HFFc6 (cell line): ENCODE measurements around the gene LAMTOR5. TPM values are rescaled to one million over a fixed set of nuclear protein-coding genes. Genes with fewer than 3 reads are reported as not detected.
"Not testable (repeated sequence)": the region's sequence is repeated elsewhere in the genome, so short reads cannot be mapped to it uniquely, and the experiment has no call there.

Source experiments
- DNase-seq: peaks from one replicate; pipeline ENCODE4 v3.0.0-alpha.2; 2018
- H3K27ac Mint-ChIP-seq: 2 replicates; pipeline ENCODE4 v1.8.0; 2020; ENCODE audit warnings: mild to moderate bottlenecking, mixed read lengths
- H3K27me3 Mint-ChIP-seq: 2 replicates; pipeline ENCODE4 v1.8.0; 2021; ENCODE audit warnings: mild to moderate bottlenecking, moderate library complexity, mixed read lengths; ENCODE audit not compliant: insufficient read depth
- H3K36me3 Mint-ChIP-seq: 2 replicates; pipeline ENCODE4 v1.8.0; 2021; ENCODE audit warnings: low read depth, mixed read lengths
- H3K4me1 Mint-ChIP-seq: 2 replicates; pipeline ENCODE4 v1.8.0; 2020; ENCODE audit warnings: low read depth, mixed read lengths
- H3K4me3 Mint-ChIP-seq: 2 replicates; pipeline ENCODE4 v1.8.0; 2020; ENCODE audit warnings: mild to moderate bottlenecking, moderate library complexity, mixed read lengths
- H3K9me3 Mint-ChIP-seq: 2 replicates; pipeline ENCODE4 v1.8.0; 2020; ENCODE audit warnings: mild to moderate bottlenecking, mixed read lengths
- total RNA-seq, 6 experiments: library from RNA; stranded (reverse); fragmentation: NEBNext Ultra II Directional; extraction: Animal tissue kit (Norgen Biotek cat#: 25700); gene quantifications; 2 replicates in 1 of 6; 3 replicates in 5 of 6; pipeline ENCODE4 v1.2.3, GENCODE V29; 2021
- TF ChIP-seq, protein P1 (sequence below): fragments of 200-600 bp; sonication (generic); IDR thresholded peaks from 2 replicates; pipeline ENCODE4 v1.5.0; 2021; ENCODE audit warnings: antibody characterized with exemption, mild to moderate bottlenecking

LAMTOR5 gene
- total RNA-seq, 6 experiments from 2014 or later: 166 to 181 (median 172) TPM

DNA sequence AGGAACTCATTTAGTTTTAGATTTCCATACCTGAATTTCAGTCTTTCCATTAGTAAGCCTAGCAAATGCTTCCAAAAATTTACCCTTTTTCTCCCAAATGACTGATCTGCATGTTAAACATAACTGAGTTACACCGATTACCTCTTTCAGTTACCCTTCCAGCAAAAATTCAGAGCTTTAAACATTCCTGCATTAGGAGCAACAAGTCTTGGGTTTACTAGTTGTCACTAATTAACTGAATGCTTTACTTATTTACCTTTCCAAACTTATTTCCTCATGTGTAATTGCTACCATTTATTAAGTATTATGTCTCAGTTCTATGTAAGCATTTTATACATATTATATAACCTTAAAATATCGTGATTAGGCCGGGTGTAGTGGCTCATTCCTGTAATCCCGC, 3.1 kb downstream of the LAMTOR5 start:
- TF ChIP-seq, protein P1, sequence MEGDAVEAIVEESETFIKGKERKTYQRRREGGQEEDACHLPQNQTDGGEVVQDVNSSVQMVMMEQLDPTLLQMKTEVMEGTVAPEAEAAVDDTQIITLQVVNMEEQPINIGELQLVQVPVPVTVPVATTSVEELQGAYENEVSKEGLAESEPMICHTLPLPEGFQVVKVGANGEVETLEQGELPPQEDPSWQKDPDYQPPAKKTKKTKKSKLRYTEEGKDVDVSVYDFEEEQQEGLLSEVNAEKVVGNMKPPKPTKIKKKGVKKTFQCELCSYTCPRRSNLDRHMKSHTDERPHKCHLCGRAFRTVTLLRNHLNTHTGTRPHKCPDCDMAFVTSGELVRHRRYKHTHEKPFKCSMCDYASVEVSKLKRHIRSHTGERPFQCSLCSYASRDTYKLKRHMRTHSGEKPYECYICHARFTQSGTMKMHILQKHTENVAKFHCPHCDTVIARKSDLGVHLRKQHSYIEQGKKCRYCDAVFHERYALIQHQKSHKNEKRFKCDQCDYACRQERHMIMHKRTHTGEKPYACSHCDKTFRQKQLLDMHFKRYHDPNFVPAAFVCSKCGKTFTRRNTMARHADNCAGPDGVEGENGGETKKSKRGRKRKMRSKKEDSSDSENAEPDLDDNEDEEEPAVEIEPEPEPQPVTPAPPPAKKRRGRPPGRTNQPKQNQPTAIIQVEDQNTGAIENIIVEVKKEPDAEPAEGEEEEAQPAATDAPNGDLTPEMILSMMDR: no peak

DNA sequence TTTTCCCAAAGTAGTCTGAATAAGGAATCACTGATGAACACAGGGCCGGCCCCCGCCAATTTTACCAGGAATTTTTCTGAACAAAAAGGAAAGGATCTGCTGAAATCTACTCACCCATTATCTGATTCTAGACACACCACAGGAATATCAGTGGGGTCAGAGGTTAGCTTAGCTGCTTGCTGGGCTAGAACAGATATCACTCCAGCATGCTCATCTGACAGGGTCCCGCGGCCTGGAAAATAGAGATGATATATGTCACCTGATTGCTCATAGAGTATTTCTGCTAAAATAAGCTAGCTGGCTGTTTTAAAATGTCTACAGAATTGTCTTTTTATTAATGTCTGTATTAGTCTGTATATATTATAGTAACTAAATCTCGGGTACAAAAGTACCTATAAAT, 3.7 kb downstream of the LAMTOR5 start:
- TF ChIP-seq, protein P1: no peak
- peaks cover 18% of the 10 kb centered on the region for H3K4me1 Mint-ChIP-seq
- DNase-seq: no peak
- H3K27me3 Mint-ChIP-seq: no peaks in the 10 kb centered on the region; the same call in 1 of the 2 replicates
- H3K4me3 Mint-ChIP-seq: no peak overlapping the region
- H3K9me3 Mint-ChIP-seq: no peaks in the 10 kb centered on the region
- peaks cover 7% of the 10 kb centered on the region for H3K36me3 Mint-ChIP-seq
- no peak overlapping the region for H3K27ac Mint-ChIP-seq

More for the DNA sequence above, 3.1 kb downstream of the LAMTOR5 start:
- H3K27me3 Mint-ChIP-seq: peaks cover 2% of the 10 kb centered on the region
- H3K4me1 Mint-ChIP-seq: peaks cover 19% of the 10 kb centered on the region
- H3K27ac Mint-ChIP-seq: no peak overlapping the region
- DNase-seq: no peak
- H3K4me3 Mint-ChIP-seq: no peak overlapping the region
- H3K36me3 Mint-ChIP-seq: peaks cover 7% of the 10 kb centered on the region
- no peaks in the 10 kb centered on the region for H3K9me3 Mint-ChIP-seq

DNA sequence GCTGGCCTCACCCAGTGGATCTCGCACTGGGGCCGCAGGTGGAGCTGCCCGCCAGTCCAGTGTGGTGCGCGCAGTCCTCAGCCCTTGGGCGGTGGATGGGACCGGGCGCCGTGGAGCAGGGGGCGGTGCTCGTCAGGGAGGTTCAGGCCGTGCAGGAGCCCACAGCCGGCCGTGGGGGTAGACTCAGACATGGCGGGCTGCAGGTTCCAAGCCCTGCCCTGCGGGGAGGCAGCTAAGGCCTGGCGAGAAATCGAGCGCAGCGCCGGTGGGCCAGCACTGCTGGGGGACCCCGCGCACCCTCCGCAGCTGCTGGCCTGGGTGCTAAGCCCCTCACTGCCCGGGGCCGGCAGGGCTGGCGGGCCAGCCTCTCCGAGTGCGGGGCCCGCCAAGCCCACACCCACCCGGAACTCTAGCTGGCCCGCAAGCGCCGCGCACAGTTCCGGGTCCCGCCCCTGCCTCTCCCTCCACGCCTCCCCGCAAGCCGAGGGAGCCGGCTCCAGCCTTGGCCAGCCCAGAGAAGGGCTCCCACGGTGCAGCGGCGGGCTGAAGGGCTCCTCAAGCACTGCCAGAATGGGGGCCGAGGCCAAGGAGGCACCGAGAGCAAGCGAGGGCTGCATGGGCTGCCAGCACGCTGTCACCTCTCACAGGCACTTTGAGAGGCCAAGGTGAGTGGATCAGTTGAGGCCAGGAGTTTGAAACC, 11.1 kb downstream of the LAMTOR5 start:
- H3K4me3 Mint-ChIP-seq, DNase-seq, H3K36me3 Mint-ChIP-seq, H3K9me3 Mint-ChIP-seq, H3K27ac Mint-ChIP-seq, H3K27me3 Mint-ChIP-seq: not testable (repeated sequence)
- peaks cover 42% of the 10 kb centered on the region for H3K4me1 Mint-ChIP-seq

DNA sequence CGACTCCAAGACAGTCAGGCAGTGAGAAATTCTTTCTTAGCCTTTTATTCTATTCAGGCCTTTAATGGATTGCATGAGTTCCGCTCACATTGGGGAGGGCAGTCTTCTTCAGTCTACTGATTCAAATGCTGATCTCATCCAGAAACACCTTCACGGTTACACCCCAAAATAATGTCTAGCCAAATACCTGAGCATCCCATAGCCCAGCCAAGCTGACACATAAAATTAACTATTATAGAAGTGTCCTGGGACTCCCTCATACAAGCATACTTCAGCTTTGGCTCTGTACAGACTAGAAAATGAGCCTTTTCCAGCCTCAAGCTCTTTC, 13.0 kb downstream of the LAMTOR5 start:
- H3K9me3 Mint-ChIP-seq: peaks cover 6% of the 10 kb centered on the region; the same call in 1 of the 2 replicates
- peak overlapping the region; percentile 89 for H3K27ac Mint-ChIP-seq
- H3K4me1 Mint-ChIP-seq: peaks cover 61% of the 10 kb centered on the region
- H3K36me3 Mint-ChIP-seq: peaks cover 6% of the 10 kb centered on the region
- TF ChIP-seq, protein P1: no peak
- H3K27me3 Mint-ChIP-seq: peaks cover 1% of the 10 kb centered on the region
- H3K4me3 Mint-ChIP-seq: peak overlapping the region; percentile 79
- DNase-seq: no peak

DNA sequence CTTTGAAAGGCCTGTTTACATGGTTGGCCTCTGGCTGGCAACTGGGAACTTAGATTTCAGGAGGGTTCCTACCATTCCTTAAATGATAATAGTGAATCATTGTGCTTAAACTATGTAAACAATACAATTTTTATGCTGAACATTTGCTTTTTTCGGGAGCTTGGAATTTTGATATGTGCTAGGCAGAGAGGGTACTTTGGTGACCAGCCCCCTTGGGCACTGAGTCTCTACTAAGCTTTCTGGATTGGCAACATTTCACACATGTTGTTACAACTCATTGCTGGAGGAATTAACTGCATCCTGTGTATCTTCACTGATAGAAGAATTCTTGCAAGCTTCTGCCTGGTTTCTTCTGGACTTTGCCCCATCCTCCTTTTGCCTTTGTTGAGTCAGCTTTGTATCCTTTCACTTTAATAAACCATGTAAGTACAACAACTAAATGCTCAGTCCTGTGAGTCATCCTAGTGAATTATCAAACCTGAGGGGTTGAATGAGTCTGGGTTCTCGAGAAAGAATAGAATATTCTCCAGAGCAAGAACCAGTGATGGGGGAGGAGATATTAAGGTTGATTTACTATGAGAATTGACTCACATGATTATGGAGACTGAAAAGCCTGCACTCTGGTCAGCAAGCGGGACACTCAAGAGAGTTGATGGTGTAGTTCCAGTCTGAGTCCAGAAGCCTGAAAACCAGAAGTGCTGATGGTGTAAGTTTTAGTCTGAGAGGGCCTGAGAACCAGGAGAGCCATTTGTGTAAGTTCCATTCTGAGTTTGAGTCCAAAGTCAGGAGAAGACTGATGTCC, 13.6 kb downstream of the LAMTOR5 start:
- peak overlapping the region; percentile 89 for H3K27ac Mint-ChIP-seq
- peak overlapping the region; percentile 79 for H3K4me3 Mint-ChIP-seq
- DNase-seq: peak; percentile 91
- peaks cover 67% of the 10 kb centered on the region for H3K4me1 Mint-ChIP-seq
- H3K9me3 Mint-ChIP-seq: peaks cover 6% of the 10 kb centered on the region; the same call in 1 of the 2 replicates
- TF ChIP-seq, protein P1: no peak
- peaks cover 6% of the 10 kb centered on the region for H3K36me3 Mint-ChIP-seq
- peaks cover 1% of the 10 kb centered on the region for H3K27me3 Mint-ChIP-seq

DNA sequence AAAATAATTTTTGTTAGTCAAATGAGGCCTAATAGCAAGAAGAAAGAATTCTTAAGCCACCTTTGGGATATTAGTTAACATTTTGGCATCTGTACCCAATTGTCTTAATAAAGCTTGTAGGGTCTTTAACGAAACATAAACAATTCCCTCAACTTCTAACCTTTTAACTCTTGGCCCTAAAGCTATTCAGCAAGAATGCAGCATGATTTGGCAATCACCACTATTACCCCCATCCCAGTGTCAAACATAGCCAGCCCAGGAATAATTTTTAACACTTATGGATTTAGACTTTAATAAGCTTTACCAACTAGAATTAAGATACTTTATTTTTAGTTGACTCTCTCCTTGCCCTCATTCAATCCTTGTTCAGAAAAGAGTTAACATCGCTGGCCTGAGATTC, 14.2 kb downstream of the LAMTOR5 start:
- peaks cover 67% of the 10 kb centered on the region for H3K4me1 Mint-ChIP-seq
- peaks cover 6% of the 10 kb centered on the region for H3K36me3 Mint-ChIP-seq
- no peak for DNase-seq
- H3K27me3 Mint-ChIP-seq: peaks cover under 1% of the 10 kb centered on the region
- H3K9me3 Mint-ChIP-seq: peaks cover 6% of the 10 kb centered on the region; the same call in 1 of the 2 replicates
- H3K27ac Mint-ChIP-seq: peak overlapping the region; percentile 89
- peak overlapping the region; percentile 79 for H3K4me3 Mint-ChIP-seq
- TF ChIP-seq, protein P1: no peak
